ENCODE measurements around the gene CABP1. TPM values are rescaled to one million over a fixed set of nuclear protein-coding genes. Genes with fewer than 3 reads are reported as not detected.

CABP1 gene
- total and polyA plus RNA-seq, 10 of the 15 experiments (the other 5 are each of a cell fraction or from before 2014, with no cell fraction given), result 0.16 to 2.4 (median 0.80) TPM; not detected in 2

DNA sequence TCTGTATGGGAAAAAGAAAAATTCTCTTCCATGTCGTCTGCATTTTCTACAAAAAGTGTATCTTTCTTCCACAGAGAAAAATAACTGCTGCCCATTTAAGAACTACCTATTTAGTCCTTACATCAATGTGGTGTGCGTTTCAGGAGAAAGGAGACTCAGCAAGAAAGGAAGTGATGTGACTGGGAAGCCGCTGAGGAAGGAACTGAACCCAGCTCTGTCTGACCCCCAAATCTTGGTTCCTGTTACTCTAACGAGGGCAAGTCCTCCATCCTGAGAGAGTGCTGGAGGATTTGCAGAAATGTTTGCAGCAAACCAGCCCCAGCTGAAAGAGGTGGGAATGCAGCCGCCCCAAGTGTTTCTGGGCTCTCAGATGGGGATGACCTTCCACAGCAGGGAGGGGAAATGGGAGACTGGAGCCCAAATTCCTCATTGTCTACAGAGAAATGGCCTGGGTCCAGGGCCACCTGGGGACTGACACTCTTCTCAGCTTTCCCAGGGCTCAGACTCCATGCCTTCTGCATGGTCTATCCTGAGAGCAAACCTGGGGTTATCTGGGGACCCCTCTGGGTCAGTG, 39.8 kb downstream of the CABP1 start:
- ATAC-seq (no peak), DNase-seq (ENCODE audit: low read depth, low spot score) (no peak), FAIRE-seq (no peak)
- Histone ChIP-seq H3K9me3 (replicated peaks; ENCODE audit: control insufficient read depth, insufficient read depth, low read length) (no peaks in the 10 kb centered on the region), H3K79me2 (ENCODE audit: control insufficient read depth, insufficient read depth, low read length) (peaks cover 1% of the 10 kb centered on the region; the same call in 1 of the 2 replicates), H2AFZ (ENCODE audit: control insufficient read depth, low read depth, low read length) (no peak overlapping the region), H3K4me2 (ENCODE audit: control insufficient read depth, insufficient read depth) (peak overlapping the region; percentile 2), H3K36me3 (ENCODE audit: control insufficient read depth in 2 of 2, insufficient read depth in 2 of 2, low read length in 1 of 2) (no peaks in the 10 kb centered on the region), H3K9ac (ENCODE audit: control insufficient read depth, insufficient read depth, low read length) (peak overlapping the region; percentile 1; the same call in 1 of the 2 replicates), H4K20me1 (ENCODE audit: control insufficient read depth, insufficient read depth) (no peaks in the 10 kb centered on the region), H3K27ac (ENCODE audit: control insufficient read depth, insufficient read depth) (peak overlapping the region; percentile 45), H3K27me3 (replicated peaks in 1 of 2; ENCODE audit: control insufficient read depth in 2 of 2, insufficient read depth in 2 of 2, low read length in 1 of 2) (no peaks in the 10 kb centered on the region), H3K4me1 (ENCODE audit: control insufficient read depth, insufficient read depth, low read length) (peaks cover 47% of the 10 kb centered on the region), H3K4me3 (peak overlapping the region; percentile 16; the same call in 1 of the 2 replicates)
- intact Hi-C loops (cut with micrococcal nuclease; ENCODE audit: unreplicated experiment) (no loop called here), in situ Hi-C loops (cut with MboI) (no loop called here)
- ChIA-PET SMC1A (ENCODE audit: uncharacterized antibody, unreplicated experiment) (interaction anchor here (0.9 to 18.2 kb wide), 7 partner anchors 10 to 99 kb away, joined by 3 to 149 read pairs (median 5); partner anchors contain the start of genes MLEC and POP5), RAD21 (ENCODE audit: unreplicated experiment) (interaction anchor here (1.4 to 7.1 kb wide), 4 partner anchors 11 to 174 kb away, joined by 3 to 77 read pairs (median 17); no protein-coding TSS in a partner anchor), POLR2A (interaction anchor here (2.1 to 5.4 kb wide), 5 partner anchors 7 to 31 kb away, joined by 7 to 46 read pairs (median 14); partner anchors contain the start of gene MLEC), CTCF (interaction anchor here (1.2 to 24.8 kb wide), 4 partner anchors 11 to 98 kb away, joined by 3 to 454 read pairs (median 14); partner anchors contain the start of gene CABP1)
- BruUV-seq (replicated peaks), result no TSS peak
- WGBS (ENCODE audit: insufficient coverage, insufficient replicate concordance, low lambda C conversion rate, missing lambda C conversion rate), result 34% methylated on average over 5 of the region's 5 CpGs
- TF ChIP-seq SUPT20H (IDR thresholded peaks at IDR 0.05; ENCODE audit: borderline replicate concordance, control insufficient read depth, low read depth, low read length), result no peak
- TF ChIP-seq, protein P1, sequence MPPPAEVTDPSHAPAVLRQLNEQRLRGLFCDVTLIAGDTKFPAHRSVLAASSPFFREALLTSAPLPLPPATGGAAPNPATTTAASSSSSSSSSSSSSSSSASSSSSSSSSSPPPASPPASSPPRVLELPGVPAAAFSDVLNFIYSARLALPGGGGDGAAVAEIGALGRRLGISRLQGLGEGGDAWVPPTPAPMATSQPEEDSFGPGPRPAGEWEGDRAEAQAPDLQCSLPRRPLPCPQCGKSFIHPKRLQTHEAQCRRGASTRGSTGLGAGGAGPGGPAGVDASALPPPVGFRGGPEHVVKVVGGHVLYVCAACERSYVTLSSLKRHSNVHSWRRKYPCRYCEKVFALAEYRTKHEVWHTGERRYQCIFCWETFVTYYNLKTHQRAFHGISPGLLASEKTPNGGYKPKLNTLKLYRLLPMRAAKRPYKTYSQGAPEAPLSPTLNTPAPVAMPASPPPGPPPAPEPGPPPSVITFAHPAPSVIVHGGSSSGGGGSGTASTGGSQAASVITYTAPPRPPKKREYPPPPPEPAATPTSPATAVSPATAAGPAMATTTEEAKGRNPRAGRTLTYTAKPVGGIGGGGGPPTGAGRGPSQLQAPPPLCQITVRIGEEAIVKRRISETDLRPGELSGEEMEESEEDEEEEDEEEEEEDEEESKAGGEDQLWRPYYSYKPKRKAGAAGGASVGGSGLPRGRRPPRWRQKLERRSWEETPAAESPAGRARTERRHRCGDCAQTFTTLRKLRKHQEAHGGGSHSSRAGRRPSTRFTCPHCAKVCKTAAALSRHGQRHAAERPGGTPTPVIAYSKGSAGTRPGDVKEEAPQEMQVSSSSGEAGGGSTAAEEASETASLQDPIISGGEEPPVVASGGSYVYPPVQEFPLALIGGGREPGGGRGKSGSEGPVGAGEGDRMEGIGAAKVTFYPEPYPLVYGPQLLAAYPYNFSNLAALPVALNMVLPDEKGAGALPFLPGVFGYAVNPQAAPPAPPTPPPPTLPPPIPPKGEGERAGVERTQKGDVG (CRISPR knock-in tag; IDR thresholded peaks at IDR 0.05), result no peak
- TF ChIP-seq, protein P2, sequence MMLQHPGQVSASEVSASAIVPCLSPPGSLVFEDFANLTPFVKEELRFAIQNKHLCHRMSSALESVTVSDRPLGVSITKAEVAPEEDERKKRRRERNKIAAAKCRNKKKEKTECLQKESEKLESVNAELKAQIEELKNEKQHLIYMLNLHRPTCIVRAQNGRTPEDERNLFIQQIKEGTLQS (IDR thresholded peaks at IDR 0.05; ENCODE audit: borderline replicate concordance, extremely low read depth, low read depth, low read length), result no peak
- TF ChIP-seq, protein P3, sequence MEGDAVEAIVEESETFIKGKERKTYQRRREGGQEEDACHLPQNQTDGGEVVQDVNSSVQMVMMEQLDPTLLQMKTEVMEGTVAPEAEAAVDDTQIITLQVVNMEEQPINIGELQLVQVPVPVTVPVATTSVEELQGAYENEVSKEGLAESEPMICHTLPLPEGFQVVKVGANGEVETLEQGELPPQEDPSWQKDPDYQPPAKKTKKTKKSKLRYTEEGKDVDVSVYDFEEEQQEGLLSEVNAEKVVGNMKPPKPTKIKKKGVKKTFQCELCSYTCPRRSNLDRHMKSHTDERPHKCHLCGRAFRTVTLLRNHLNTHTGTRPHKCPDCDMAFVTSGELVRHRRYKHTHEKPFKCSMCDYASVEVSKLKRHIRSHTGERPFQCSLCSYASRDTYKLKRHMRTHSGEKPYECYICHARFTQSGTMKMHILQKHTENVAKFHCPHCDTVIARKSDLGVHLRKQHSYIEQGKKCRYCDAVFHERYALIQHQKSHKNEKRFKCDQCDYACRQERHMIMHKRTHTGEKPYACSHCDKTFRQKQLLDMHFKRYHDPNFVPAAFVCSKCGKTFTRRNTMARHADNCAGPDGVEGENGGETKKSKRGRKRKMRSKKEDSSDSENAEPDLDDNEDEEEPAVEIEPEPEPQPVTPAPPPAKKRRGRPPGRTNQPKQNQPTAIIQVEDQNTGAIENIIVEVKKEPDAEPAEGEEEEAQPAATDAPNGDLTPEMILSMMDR (IDR thresholded peaks at IDR 0.05 in 2 of 3, conservative IDR thresholded peaks at IDR 0.05 in 1 of 3; ENCODE audit: control insufficient read depth in 2 of 3, extremely low read depth in 1 of 3, insufficient read depth in 1 of 3, low read depth in 3 of 3, low read length in 3 of 3), result no peak
- TF ChIP-seq MEF2A (IDR thresholded peaks at IDR 0.05; ENCODE audit: insufficient read depth, low read depth, low read length), result no peak
- TF ChIP-seq GABPA (IDR thresholded peaks at IDR 0.05; ENCODE audit: low read depth), result 0 out of 2 replicates have a peak, but pooled peaks have one; percentile 32
- TF ChIP-seq EP300 (IDR thresholded peaks at IDR 0.05; ENCODE audit: borderline replicate concordance in 1 of 2, control insufficient read depth in 1 of 2, low read depth in 2 of 2, low read length in 2 of 2), result peak in 1 of 2 experiments; percentile 15; a peak in 1 of 4 replicates
- TF ChIP-seq, protein P4, sequence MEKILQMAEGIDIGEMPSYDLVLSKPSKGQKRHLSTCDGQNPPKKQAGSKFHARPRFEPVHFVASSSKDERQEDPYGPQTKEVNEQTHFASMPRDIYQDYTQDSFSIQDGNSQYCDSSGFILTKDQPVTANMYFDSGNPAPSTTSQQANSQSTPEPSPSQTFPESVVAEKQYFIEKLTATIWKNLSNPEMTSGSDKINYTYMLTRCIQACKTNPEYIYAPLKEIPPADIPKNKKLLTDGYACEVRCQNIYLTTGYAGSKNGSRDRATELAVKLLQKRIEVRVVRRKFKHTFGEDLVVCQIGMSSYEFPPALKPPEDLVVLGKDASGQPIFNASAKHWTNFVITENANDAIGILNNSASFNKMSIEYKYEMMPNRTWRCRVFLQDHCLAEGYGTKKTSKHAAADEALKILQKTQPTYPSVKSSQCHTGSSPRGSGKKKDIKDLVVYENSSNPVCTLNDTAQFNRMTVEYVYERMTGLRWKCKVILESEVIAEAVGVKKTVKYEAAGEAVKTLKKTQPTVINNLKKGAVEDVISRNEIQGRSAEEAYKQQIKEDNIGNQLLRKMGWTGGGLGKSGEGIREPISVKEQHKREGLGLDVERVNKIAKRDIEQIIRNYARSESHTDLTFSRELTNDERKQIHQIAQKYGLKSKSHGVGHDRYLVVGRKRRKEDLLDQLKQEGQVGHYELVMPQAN (conservative IDR thresholded peaks at IDR 0.05), result no peak
- TF ChIP-seq CHD2 (IDR thresholded peaks at IDR 0.05; ENCODE audit: borderline replicate concordance, low read depth, low read length), result 0 out of 2 replicates have a peak, but pooled peaks have one; percentile 13
- no peak for TF ChIP-seq ASH2L (IDR thresholded peaks at IDR 0.05; ENCODE audit: borderline replicate concordance, low read depth)
- TF ChIP-seq, protein P5, sequence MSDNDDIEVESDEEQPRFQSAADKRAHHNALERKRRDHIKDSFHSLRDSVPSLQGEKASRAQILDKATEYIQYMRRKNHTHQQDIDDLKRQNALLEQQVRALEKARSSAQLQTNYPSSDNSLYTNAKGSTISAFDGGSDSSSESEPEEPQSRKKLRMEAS (IDR thresholded peaks at IDR 0.05; ENCODE audit: low read depth, low read length), result no peak
